Type B pancreatic cell (in vitro differentiated cells): Measurements from ENCODE around the gene VENTX. TPM values are rescaled to one million over a fixed set of nuclear protein-coding genes. Genes with fewer than 3 reads are reported as not detected.

ENCODE experiments used
- DNase-seq: peaks from one replicate; pipeline ENCODE4 v3.0.0; 2021; ENCODE audit warnings: mixed read lengths; ENCODE audit not compliant: unreplicated experiment; ENCODE audit errors: extremely low spot score
- H3K27ac Mint-ChIP-seq: 2 replicates; pipeline ENCODE4 v1.8.0; 2021; ENCODE audit warnings: mild to moderate bottlenecking, mixed read lengths
- H3K27me3 Mint-ChIP-seq: 2 replicates; pipeline ENCODE4 v1.8.0; 2021; ENCODE audit warnings: mixed read lengths
- H3K36me3 Mint-ChIP-seq: 2 replicates; pipeline ENCODE4 v1.8.0; 2021; ENCODE audit warnings: mixed read lengths
- H3K4me1 Mint-ChIP-seq: one replicate; pipeline ENCODE4 v1.8.0; 2021; ENCODE audit warnings: mixed read lengths; ENCODE audit not compliant: unreplicated experiment
- H3K4me3 Mint-ChIP-seq: 2 replicates; pipeline ENCODE4 v1.8.0; 2021; ENCODE audit warnings: mild to moderate bottlenecking, mixed read lengths
- H3K9me3 Mint-ChIP-seq: 2 replicates; pipeline ENCODE4 v1.8.0; 2021; ENCODE audit warnings: mixed read lengths
- total RNA-seq: library from RNA; stranded (reverse); gene quantifications from 2 replicates; pipeline ENCODE4 v1.2.1, GENCODE V29; 2021; ENCODE audit warnings: low replicate concordance
- TF ChIP-seq, protein P1 (sequence below): fragments of 200-600 bp; sonication (generic); conservative IDR thresholded peaks from 2 replicates; pipeline ENCODE4 v1.5.0; 2021; ENCODE audit warnings: antibody characterized with exemption, mild to moderate bottlenecking

Gene VENTX
- total RNA-seq, 1 donor from 2014 or later = not detected

DNA sequence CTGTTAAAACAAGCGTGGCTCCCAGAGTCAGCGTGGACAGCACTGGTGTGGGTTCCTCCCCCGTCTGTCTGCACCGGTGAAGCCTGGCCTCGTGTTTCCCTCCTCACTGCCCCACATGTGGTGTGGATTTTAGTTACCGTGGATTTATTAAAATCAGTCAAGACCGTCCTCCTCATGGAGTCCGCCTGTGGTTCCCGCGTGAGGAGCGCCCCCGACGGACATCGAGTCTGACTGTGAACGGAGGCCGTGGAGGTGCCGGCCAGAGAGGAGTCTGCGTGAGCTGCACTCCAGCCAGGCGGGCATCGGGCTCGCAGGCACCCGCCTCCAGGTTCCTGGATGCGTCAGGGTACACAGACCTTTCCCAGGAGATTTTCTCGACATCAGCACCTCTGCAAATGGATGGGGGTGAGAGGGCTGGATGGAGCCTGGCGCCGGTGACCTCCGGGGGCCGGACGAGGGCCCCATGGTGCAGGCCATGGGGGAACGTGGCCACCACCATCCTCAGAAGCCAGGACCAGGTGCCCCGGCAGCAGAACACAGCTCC is 33.9 kb upstream of the VENTX start:
- no peak for DNase-seq
- Mint-ChIP-seq H3K4me1 (no peaks in the 10 kb centered on the region), H3K4me3 (no peak overlapping the region), H3K27ac (no peak overlapping the region), H3K36me3 (no peaks in the 10 kb centered on the region), H3K9me3 (no peaks in the 10 kb centered on the region), H3K27me3 (no peaks in the 10 kb centered on the region)
- TF ChIP-seq, protein P1, sequence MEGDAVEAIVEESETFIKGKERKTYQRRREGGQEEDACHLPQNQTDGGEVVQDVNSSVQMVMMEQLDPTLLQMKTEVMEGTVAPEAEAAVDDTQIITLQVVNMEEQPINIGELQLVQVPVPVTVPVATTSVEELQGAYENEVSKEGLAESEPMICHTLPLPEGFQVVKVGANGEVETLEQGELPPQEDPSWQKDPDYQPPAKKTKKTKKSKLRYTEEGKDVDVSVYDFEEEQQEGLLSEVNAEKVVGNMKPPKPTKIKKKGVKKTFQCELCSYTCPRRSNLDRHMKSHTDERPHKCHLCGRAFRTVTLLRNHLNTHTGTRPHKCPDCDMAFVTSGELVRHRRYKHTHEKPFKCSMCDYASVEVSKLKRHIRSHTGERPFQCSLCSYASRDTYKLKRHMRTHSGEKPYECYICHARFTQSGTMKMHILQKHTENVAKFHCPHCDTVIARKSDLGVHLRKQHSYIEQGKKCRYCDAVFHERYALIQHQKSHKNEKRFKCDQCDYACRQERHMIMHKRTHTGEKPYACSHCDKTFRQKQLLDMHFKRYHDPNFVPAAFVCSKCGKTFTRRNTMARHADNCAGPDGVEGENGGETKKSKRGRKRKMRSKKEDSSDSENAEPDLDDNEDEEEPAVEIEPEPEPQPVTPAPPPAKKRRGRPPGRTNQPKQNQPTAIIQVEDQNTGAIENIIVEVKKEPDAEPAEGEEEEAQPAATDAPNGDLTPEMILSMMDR = no peak

DNA sequence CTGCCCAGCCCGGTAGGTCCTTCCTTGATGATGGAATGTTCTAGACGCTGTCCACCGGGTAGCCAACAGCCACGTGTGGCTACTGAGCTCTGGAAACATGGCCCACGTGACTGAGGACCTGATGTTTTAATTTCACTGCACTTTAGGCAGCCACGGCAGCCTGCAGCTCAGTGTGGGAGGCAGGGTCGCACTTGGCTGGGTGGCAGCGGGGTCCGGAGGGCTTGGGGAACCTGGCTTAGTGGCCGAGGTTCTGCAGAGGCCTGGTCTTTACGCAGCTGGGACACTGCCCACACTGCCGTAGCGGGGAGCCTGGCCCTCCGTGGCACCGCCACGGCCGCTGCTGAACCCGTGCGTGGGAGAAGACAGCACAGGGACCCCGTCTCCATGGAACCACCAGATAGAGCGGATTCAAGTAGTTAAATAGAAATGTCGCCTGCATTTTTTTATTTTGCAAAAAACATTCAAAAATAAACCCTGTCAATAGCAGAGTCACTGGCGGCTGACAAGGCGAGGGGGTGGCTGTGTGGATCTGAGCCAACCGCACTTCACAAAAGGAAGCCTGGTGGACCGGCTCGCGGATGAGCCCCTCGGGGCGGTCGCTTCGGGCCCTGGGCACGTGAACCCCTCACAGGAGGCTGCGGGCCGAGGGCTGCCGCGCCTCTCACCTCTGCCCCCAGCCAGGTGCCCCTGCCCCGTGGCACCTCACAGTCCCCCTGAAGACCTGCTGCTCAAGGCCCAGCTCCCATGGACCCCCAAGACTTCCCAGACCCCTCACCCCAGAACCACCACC is 33.2 kb upstream of the VENTX start:
- no peak for DNase-seq
- TF ChIP-seq, protein P1 = no peak
- Mint-ChIP-seq H3K9me3 (no peaks in the 10 kb centered on the region), H3K4me3 (no peak overlapping the region), H3K27ac (no peak overlapping the region), H3K27me3 (no peaks in the 10 kb centered on the region), H3K36me3 (no peaks in the 10 kb centered on the region), H3K4me1 (no peaks in the 10 kb centered on the region)

DNA sequence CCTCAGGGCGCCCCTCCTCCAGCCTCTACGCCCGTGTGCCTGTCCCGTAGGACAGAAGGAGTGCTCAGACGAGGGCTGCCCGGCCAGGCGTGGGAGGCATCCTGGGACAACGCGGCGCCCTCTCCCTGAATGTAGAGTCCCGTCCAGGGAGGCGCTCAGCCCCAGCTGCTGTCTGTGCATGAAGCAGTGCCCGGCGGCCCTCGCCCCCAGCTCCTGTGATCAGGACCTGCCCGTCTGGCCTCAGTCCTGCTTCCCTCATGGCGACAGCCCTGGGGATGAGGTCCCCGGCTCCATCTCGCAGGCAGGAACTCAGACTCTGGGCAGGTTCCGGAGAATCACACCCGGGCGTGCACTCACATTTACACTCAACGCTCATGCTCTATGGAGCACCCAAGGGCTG is 32.5 kb upstream of the VENTX start:
- TF ChIP-seq, protein P1 = no peak
- no peak for DNase-seq
- Mint-ChIP-seq H3K4me1 (no peaks in the 10 kb centered on the region), H3K27ac (no peak overlapping the region), H3K4me3 (no peak overlapping the region), H3K27me3 (no peaks in the 10 kb centered on the region), H3K36me3 (no peaks in the 10 kb centered on the region), H3K9me3 (no peaks in the 10 kb centered on the region)

DNA sequence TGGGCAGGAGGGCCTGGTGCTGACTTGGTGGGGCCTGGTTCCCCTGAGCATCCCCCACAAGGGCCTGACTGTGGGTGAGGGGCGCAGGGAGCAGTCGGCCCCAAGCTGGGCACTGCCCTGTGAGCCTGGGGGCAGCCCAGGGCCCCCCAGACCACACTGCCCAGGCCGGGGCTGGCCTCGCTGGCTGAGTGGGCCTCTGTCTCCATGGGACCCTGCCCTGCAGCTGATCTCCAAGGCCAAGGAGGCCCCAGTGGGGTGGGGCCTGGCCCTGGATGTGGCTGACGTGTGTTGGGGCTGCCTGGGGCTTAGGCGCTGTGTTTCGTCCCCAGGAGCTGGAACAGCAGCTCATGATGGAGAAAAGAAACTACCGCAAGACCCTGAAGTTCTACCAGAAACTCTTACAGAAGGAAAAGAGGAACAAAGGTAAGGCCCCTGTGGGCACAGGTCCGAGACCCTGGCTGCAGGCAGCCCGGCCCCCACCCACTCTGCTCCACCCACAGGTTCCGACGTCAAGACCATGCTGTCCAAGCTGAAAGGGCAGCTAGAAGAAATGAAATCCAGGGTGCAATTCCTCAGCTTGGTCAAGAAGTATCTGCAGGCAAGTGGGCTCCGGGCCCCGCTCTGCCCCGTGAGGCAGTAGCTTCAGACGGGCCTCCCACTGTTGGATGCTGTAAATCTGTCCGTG is 31.2 kb upstream of the VENTX start:
- no peaks in the 10 kb centered on the region for H3K9me3 Mint-ChIP-seq
- H3K4me1 Mint-ChIP-seq = no peaks in the 10 kb centered on the region
- TF ChIP-seq, protein P1 = no peak
- H3K36me3 Mint-ChIP-seq = no peaks in the 10 kb centered on the region
- H3K4me3 Mint-ChIP-seq = no peak overlapping the region
- no peaks in the 10 kb centered on the region for H3K27me3 Mint-ChIP-seq
- no peak for DNase-seq
- no peak overlapping the region for H3K27ac Mint-ChIP-seq

DNA sequence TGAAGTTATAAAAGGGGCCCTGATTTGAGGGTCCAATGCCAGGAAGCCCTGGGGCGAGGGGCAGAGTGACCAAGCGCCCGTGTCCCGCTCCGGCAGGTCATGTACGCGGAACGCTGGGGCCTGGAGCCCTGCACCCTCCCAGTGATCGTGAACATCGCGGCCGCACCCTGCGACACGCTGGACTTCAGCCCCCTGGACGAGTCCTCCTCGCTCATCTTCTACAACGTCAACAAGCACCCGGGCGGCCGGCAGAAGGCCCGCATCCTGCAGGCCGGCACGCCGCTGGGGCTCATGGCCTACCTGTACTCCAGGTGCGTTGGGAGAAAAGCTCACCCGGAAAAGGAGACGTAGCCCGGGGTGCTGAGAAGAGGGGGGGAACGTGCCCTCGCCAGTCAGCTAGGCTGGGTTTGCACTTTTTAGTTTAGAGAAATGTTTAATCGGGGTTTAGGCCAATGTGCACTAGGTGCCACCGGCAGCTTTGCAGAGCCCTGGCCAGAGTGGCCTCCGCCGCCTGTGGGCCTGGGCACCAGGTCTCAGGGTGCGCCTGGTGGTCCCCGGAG is 30.5 kb upstream of the VENTX start:
- TF ChIP-seq, protein P1 = no peak
- Mint-ChIP-seq H3K4me1 (no peaks in the 10 kb centered on the region), H3K36me3 (no peaks in the 10 kb centered on the region), H3K27ac (no peak overlapping the region), H3K9me3 (no peaks in the 10 kb centered on the region), H3K27me3 (no peaks in the 10 kb centered on the region), H3K4me3 (no peak overlapping the region)
- no peak for DNase-seq
